HG02870 (cell line): Measurements from ENCODE around the gene ZNF154.
"Not testable (repeated sequence)": the region's sequence is repeated elsewhere in the genome, so short reads cannot be mapped to it uniquely, and the experiment has no call there.

Experiments used
- ATAC-seq: cut with Tn5 transposase; IDR thresholded peaks from one replicate; pipeline ENCODE4 v1.9.1; 2021; ENCODE audit warnings: mild to moderate bottlenecking, moderate library complexity; ENCODE audit not compliant: unreplicated experiment

The ZNF154 gene

DNA sequence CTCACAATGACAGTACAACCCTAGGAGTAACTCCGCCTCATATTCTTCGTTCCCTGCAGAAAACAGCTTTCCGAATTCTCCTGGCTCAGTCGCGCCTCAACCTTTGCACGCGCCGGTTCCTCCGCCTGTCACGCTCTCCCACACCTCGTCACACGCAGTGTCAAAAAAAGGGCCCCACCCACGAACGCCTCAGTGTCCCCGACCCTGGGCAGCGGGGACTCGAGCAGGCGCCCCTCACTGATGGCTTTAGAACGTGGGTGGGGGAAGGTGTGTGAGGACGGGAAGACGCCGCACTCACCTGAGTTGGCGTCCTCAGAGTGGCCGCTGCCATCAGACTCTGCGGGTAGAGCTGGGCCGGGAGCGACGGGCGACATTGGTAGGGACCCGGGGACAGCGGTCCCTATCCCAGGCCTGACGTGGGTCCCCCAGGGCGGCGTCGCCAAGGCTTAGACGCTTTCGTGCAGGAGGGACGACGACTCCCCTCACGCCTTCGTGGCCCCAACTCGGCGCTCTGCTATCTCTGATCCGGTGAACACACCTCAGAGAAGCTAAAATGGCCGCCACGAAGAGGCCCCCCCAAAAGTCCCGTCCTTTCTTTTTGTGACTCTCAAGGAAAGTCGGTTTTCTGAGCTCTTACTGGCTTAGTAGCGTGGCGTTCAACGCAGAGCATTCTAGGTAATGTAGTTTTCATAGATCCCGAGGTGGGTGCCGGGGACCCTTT lies at the start of gene ZNF154:
ZNF154 (minus strand) TSS at position 564 of the 721 bp plus-strand sequence; CDS start at position 331, 233 bp downstream.
- ATAC-seq, result no peak

DNA sequence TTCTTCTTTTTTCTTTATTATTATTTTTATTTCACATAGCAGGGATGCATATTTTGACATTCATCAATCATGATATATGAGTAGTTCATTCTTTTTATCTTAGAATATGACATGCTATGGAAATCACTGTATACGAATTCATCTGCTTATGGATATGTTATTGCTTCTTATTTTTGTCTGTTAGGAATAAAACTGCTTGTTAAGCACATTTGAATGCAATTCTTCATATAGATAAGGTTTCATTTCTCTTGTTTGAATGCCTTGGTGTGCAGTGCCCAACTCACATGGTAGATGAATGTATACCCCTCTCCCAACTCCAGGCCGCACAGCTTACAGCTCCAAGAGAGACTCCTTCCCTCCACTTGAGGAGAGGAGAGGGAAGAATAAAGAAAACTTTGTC lies 48.9 kb upstream of the ZNF154 start:
- ATAC-seq, result no peak

DNA sequence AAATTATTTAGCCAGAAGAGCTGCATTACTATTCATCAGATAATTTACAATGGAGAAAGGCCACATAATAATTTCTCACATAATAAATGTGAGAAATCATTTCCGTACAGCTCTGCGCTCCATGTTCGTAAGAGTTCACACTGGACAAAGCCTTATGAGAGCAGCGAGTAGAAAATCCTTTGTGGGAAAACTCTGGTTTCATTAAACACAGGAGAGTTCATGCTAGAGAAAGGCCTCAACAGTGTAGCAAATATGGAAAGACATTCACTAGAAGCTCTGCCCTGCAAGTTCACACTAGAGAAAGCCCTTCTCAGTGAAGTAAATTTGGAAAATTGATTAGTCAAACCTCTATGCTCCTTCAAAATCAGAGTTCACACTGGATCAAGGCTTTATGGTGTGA lies 46.0 kb upstream of the ZNF154 start:
- no peak for ATAC-seq

DNA sequence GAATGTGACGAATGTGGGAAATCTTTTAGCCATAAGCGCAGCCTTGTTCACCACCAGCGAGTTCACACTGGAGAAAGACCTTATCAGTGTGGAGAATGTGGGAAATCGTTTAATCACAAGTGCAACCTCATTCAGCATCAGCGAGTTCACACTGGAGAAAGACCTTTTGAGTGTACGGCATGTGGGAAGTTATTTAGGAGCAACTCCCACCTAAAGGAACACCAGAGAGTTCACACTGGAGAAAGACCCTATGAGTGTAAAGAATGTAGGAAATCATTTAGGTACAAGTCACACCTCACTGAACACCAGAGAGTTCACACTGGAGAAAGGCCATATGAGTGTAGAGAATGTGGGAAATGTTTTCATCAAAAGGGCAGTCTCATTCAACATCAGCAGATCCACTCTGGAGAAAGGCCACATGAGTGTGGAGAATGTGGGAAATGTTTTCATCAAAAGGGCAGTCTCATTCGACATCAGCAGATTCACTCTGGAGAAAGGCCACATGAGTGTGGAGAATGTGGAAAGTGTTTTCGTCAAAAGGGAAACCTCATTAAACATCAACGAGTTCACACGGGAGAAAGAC lies 45.2 kb upstream of the ZNF154 start:
- no peak for ATAC-seq

DNA sequence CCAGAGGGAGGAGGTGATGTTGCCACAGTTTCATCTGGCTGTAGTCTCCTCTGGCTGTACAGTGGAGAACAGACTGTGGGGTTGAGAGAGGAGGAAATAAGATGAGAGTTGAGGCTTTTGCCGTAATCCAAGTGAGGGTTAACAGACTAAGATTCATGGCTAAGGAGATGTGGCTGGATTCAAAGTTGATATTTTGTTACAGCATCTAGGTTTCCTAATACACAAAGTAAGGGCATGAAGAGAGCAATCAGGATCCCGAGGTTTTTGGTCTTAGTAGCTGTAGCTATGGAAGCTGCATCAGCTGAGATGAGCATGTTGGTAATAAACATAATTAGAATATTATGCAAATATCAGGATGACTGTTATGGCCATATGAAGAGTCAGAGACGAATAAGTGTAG lies 39.0 kb upstream of the ZNF154 start:
- no peak for ATAC-seq

DNA sequence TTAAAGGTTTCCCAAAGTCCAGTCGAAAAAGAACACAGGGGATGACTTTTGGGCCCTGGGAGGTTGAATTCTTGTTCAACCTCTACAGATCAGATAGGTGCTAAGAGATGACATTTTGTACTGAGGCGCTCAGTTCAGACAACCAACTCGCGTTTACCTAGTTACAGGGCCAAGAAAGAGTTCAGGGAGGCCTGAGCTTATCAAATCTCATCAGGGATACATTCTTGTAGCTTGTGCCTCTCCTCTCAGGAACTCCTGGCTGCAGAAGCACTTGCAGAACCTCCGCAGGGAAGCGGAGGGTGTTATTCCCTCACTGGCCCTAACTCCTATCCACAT lies 38.4 kb upstream of the ZNF154 start:
- no peak for ATAC-seq

DNA sequence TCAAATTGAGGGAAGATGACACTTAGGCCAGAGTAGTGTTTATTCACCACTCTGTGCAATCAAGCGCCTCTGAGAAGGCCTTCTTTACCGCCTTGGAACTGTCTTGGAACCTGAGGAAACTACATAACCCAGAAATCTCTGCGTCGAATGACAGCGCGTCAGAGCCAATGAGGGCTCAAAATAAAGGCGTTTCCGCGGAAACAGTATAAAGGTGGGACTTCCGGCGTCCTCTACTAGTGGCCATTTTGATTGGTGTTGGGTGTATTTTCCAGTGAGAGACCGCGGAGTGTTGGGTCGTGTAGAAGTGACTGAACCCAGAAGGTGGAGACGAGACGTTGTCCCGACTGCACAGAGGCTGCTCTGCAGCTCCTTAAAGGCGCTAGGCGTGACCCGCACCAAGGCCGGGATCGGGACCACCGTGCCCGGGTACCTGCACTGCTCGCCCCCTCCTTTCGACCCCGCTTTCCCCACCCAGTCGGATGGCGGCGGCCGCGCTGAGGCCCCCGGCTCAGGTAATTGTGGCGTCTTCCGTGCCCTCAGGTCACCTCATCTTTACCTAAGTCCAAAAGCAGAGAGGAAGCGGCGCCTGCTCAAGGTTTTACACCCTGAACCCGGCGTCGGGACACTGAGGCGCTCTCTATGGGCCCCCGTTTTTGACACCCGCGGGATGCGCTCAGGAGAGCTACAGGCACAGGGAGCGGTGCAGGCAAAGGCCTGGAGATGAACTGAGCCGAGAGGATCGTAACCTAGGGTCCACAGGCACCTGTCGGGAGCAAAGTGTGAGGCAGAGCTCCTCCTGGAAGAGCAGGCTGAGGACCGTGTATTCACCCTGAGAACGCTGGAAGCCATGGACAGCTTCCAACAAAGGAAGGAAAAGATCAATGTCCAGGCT lies 37.8 kb upstream of the ZNF154 start, which contains the start of gene ZNF776:
ZNF776 (plus strand) TSS at position 236 of the 892 bp plus-strand sequence; CDS start at position 480, 244 bp downstream.
- peak; percentile 99 for ATAC-seq

DNA sequence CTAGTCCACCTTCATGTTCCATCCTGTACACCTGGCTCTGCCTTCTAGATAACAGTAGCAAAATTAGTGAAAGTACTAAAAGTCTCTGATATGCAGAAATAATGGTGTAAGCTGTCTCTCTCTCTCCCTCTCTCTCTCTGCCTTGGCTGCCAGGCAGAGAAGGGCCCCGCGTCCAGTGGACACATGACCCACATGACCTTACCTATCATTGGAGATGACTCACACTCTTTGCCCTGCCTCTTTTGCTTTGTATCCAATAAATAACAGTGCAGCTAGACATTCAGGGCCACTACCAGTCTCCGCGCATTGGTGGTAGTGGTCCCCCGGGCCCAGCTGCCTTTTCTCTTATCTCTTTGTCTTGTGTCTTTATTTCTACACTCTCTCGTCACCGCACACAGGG lies 29.8 kb upstream of the ZNF154 start:
- not testable (repeated sequence) for ATAC-seq

DNA sequence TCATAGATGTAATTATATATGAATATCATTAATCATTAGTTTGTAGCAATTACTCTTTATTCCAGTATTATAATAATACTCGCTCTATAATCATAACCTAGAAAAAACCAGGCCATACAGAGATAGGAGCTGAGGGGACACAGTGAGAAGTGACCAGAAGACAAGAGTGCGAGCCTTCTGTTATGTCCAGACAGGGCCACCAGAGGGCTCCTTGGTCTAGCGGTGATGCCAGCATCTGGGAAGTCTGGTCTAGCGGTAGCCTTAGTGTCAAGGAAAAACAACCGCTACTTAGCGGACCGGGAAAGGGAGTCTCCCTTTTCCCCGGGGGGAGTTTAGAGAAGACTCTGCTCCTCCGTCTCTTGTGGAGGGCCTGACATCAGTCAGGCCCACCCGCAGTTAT lies 29.3 kb upstream of the ZNF154 start:
- ATAC-seq, result not testable (repeated sequence)

DNA sequence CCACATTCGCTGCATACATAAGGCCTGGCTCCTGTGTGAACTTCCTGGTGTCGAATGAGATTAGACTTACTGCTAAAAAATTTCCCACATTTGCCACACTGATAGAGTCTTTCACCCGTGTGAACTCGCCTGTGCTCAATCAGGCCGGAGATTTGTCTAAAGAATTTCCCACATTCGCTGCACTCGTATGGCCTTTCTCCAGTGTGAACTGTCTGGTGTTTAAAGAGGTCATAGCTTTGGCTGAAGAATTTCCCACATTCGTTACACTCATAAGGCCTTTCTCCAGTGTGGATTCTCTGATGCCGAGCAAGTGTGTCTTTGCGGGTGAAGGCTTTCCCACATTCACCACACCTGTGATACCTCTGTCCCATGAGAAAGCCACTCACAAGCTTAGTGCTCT lies 11.9 kb upstream of the ZNF154 start:
- no peak for ATAC-seq

DNA sequence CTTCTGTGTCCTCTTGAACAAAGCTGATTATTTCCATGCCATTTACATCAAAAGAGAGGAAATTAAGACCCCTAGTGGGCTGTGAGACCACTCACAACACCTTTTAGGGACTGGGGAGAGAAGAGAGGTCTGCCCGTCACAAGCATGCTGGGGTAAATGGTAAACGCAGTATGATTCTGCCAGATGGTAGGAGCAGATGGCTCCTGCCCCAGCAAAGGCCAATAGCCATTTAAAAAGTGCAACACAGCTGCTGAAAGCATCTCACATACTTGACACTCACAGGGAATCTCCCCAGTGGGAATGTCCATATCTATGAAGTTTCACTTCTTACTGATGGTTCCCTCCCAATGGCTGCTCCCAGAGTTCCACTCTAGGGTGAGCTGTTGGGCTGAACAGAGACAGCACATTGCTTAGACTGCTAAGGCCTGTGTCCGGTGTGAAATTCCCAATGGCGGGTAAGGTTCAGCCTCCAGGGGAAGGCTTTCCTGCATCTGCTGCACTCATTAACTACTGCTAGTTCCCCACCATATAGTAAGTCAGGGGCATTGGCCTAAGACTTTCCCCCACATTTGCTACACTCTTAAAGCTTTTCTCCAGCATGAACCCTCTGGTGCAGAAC lies 11.0 kb upstream of the ZNF154 start:
- ATAC-seq, result no peak

DNA sequence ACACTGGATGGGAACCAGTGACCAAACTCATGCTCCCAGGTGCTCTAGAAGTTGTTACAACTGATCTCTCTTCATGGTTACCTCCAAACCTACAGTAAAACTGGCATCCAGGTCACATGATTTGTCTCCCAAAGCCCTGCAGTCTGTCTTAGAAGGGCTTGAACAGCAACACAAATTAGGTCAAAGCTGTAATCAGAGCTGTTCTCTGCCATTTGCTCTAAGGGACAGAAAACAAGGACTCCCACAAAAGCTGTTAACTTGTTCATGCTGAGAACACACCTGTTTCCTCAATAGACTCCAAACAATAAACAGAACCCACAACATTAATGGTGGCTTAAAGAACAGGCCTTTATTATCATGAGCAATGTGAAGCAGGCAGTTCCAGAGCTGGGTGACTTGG lies 10.4 kb upstream of the ZNF154 start:
- ATAC-seq, result no peak

DNA sequence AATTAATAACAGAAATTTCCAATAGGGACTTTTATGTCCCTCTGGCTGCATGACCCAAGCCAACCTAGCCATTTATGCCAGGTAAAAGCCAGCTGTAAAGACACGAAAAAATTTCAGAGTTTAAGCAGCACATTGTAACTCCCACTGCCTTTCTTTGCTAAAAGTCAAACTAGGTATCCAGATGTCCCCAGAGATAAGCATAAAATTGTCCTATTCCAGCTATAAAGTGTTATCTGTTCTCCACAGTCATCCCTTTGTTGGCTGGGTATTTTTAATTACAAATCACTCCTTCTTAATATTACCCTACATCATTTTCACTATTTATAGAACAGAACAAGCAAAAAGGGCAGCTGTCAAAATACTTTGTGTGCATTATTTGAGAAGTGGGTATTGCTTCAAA lies 3.2 kb upstream of the ZNF154 start:
- no peak for ATAC-seq

DNA sequence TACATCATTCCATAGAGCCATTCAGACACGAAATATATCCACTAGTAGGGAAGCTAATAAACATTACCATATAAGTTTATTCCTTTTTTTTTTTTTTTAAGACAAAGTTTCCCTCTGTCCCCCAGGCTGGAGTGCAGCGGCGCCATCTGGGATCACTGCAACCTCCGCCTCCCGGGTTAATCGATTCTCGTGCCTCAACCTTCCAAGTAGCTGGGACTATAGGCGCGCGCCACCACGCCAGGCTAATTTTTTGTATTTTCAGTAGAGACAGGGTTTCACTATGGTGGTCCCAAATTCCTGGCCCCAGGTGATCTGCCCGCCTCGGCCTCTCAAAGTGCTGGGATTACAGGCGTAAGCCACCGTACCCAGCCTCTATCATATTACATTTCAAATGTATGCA lies 612 bp upstream of the ZNF154 start:
- ATAC-seq, result no peak

DNA sequence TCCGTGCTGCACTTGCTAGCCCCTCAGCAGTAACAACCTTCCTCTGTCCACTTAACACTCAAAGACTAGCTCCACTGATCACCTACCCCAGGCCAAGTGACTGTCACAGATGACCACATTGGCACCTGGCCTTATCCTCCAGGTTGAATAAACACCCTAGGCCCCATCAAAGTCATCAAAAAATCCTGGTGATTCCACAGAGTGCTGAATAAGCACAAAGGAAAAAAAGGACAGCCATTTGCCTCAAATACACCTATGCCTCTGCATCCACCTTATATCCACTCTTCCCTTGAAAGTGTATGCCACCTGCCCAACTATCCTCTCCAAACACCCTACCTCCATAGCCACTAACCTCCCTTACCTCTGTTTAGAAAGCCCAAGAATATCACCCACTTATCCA lies 2.7 kb downstream of the ZNF154 start:
- no peak for ATAC-seq

DNA sequence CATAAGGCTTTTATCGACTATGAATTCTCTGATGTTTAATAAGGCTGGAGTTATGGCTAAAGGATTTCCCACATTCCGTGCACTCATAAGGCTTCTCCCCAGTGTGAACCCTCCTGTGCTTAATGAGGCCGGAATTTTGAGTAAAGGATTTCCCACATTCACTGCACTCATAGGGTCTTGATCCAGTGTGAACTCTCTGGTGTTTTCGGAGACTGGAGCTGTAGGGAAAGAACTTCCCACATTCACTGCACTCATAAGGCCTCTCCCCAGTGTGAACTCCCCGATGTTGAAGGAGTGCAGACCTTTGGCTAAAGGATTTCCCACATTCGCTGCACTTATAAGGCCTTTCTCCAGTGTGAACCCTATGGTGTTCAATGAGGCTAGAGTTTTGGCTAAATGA lies 7.4 kb downstream of the ZNF154 start:
- ATAC-seq, result no peak

DNA sequence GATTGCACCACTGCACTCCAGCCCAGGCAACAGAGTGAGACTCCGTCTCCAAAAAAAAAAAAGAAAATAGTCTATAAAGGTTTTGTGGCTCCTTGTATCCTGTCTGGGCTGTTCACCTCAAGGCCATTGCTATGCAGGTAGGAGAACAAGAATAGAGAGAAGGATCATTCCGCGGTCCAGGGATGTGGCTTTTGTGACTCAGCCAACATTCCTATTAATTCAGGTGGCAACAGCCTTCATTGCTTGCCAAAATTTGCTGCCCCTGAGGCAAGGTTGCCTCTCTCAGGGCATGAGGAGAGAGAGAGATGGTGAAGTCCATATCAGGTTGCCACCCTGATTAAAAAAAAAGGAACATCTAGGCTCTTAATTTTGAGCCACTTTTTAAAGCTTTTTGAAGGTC lies 19.3 kb downstream of the ZNF154 start:
- ATAC-seq, result no peak

DNA sequence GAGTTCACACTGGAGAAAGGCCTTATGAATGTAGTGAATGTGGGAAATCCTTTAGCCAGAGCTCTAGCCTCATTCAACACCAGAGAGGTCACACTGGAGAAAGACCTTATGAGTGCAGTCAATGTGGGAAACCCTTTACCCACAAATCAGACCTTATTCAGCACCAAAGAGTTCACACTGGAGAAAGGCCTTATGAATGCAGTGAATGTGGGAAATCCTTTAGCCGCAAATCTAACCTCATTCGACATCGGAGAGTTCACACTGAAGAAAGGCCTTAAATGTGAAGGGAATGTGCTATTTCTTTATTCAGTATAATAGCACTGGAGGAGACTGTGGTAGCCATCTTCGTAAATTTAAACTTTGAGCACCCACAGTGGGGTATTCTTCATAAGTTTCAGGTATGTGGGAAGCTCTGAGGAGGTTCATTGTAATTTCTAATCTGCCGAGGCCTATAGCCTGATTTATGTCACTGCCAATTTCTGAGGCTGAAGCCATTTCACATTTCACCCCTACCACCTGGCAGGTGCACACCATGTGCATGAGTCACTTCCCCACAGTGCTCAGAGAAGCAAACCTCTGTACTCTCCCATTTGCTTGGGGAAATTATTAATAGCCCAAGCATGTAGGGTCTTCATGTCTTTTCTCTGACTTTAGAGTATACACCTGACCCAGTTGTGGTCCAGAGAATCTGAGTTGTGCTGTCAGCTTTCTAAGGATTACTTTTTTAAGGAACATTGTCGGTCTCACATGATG lies 20.8 kb downstream of the ZNF154 start:
- no peak for ATAC-seq

DNA sequence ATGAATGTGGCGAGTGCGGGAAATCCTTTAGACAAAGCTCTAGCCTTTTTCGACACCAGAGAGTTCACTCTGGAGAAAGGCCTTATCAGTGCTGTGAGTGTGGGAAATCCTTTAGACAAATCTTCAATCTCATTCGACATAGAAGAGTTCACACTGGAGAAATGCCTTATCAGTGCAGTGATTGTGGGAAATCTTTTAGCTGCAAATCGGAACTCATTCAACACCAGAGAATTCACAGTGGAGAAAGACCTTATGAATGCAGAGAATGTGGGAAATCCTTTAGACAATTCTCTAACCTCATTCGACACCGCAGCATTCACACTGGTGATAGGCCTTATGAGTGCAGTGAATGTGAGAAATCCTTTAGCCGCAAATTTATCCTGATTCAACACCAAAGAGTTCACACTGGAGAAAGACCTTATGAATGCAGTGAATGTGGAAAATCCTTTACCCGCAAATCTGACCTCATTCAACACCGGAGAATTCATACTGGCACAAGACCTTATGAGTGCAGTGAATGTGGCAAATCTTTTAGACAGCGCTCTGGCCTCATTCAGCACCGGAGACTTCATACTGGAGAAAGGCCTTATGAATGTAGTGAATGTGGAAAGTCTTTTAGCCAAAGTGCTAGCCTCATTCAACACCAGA lies 21.5 kb downstream of the ZNF154 start:
- no peak for ATAC-seq

DNA sequence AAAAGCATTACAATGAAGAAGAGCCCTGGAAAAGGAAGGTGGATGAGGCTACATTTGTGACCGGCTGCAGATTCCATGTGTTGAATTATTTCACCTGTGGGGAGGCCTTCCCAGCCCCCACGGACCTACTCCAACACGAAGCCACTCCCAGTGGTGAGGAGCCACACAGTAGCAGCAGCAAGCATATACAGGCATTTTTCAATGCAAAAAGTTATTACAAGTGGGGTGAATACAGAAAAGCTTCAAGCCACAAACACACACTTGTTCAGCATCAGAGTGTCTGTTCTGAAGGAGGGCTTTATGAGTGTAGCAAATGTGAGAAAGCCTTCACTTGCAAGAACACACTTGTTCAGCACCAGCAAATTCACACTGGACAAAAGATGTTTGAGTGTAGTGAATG lies 22.3 kb downstream of the ZNF154 start:
- no peak for ATAC-seq
